ENCODE results near the gene INTS7.

- TF ChIP-seq POLR2AphosphoS5 (IDR thresholded peaks at IDR 0.05) (no peak), POLR2A (IDR thresholded peaks at IDR 0.05) (no peak), CTCF (IDR thresholded peaks at IDR 0.05) (no peak), EP300 (IDR thresholded peaks at IDR 0.05) (no peak)
These were observed 13.8 kb downstream of the INTS7 start for GRCh38 chr1:212021563-212021962.

Measured in upper lobe of left lung (tissue), 4 donors.